Progenitor cell of endocrine pancreas (in vitro differentiated cells): Measurements from ENCODE around the gene BTBD16. TPM values are rescaled to one million over a fixed set of nuclear protein-coding genes. Genes with fewer than 3 reads are reported as not detected.

Experiments
- DNase-seq: peaks from one replicate; pipeline ENCODE4 v3.0.0; 2021; ENCODE audit warnings: low spot score; ENCODE audit not compliant: unreplicated experiment
- H3K27ac Mint-ChIP-seq: 2 replicates; pipeline ENCODE4 v1.8.0; 2021; ENCODE audit warnings: mild to moderate bottlenecking, moderate library complexity, mixed read lengths
- H3K27me3 Mint-ChIP-seq: 2 replicates; pipeline ENCODE4 v1.8.0; 2021; ENCODE audit warnings: mixed read lengths
- H3K36me3 Mint-ChIP-seq: 2 replicates; pipeline ENCODE4 v1.8.0; 2022; ENCODE audit warnings: mixed read lengths; ENCODE audit not compliant: insufficient read depth
- H3K4me1 Mint-ChIP-seq: 2 replicates; pipeline ENCODE4 v1.8.0; 2021; ENCODE audit warnings: low read depth, mixed read lengths
- H3K4me3 Mint-ChIP-seq: 2 replicates; pipeline ENCODE4 v1.8.0; 2021; ENCODE audit warnings: low read depth, mild to moderate bottlenecking, moderate library complexity, mixed read lengths
- H3K9me3 Mint-ChIP-seq: 2 replicates; pipeline ENCODE4 v1.8.0; 2021; ENCODE audit warnings: low read depth, mixed read lengths
- CTCF ChIP-seq: fragments of 200-600 bp; sonication (generic); IDR thresholded peaks from one replicate; pipeline ENCODE4 v1.5.0; 2021; ENCODE audit warnings: antibody characterized with exemption, mild to moderate bottlenecking; ENCODE audit not compliant: unreplicated experiment
- total RNA-seq: library from RNA; stranded (reverse); gene quantifications from 2 replicates; pipeline ENCODE4 v1.2.1, GENCODE V29; 2021

BTBD16 gene
- total RNA-seq, 1 donor from 2014 or later, result not detected

DNA sequence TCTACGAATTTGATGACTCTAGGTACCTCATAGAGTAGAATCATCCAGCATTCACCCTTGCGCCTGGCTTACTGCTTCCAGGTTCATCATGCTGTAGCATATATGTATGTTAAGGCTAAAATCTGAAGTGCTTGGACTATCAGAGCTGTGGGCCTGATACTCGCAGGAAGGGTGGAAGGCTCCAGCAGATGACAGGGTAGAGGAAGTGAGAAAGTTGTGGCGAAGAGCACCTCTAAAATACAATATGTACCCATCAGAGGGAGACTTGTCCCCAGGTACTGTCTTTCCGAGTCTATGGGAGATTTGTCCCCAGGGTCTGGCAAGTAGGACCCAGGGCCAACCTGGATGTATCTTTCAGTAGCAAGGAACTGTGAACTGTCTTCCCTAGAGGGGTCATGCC lies 55.3 kb downstream of the BTBD16 start:
- Mint-ChIP-seq H3K27me3 (no peaks in the 10 kb centered on the region), H3K36me3 (no peaks in the 10 kb centered on the region), H3K4me1 (peaks cover 5% of the 10 kb centered on the region), H3K4me3 (no peak overlapping the region), H3K27ac (no peak overlapping the region), H3K9me3 (no peaks in the 10 kb centered on the region)
- no peak for TF ChIP-seq CTCF
- no peak for DNase-seq

DNA sequence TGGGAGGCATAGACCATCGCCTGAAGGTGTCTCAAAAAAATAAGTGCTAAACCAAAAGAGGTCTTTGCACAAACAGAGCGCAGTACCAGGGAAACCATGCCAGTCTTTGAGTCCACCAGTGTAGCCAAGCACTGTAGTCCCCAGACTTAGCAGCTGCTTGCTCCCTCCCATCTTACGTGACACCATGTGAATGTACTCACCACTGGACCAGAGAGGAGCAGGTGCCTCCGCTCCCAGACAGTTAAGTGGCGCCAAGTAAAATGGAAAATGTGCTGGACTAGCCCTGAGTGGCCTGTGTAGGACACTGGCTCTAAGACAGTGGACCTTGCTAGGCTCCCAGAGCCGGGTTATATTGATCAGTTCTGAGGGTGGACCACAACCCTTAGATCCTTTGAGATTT lies 55.7 kb downstream of the BTBD16 start:
- H3K4me1 Mint-ChIP-seq, result peaks cover 9% of the 10 kb centered on the region
- H3K4me3 Mint-ChIP-seq, result no peak overlapping the region
- DNase-seq, result no peak
- no peaks in the 10 kb centered on the region for H3K36me3 Mint-ChIP-seq
- no peaks in the 10 kb centered on the region for H3K9me3 Mint-ChIP-seq
- H3K27ac Mint-ChIP-seq, result no peak overlapping the region
- no peaks in the 10 kb centered on the region for H3K27me3 Mint-ChIP-seq
- no peak for TF ChIP-seq CTCF

DNA sequence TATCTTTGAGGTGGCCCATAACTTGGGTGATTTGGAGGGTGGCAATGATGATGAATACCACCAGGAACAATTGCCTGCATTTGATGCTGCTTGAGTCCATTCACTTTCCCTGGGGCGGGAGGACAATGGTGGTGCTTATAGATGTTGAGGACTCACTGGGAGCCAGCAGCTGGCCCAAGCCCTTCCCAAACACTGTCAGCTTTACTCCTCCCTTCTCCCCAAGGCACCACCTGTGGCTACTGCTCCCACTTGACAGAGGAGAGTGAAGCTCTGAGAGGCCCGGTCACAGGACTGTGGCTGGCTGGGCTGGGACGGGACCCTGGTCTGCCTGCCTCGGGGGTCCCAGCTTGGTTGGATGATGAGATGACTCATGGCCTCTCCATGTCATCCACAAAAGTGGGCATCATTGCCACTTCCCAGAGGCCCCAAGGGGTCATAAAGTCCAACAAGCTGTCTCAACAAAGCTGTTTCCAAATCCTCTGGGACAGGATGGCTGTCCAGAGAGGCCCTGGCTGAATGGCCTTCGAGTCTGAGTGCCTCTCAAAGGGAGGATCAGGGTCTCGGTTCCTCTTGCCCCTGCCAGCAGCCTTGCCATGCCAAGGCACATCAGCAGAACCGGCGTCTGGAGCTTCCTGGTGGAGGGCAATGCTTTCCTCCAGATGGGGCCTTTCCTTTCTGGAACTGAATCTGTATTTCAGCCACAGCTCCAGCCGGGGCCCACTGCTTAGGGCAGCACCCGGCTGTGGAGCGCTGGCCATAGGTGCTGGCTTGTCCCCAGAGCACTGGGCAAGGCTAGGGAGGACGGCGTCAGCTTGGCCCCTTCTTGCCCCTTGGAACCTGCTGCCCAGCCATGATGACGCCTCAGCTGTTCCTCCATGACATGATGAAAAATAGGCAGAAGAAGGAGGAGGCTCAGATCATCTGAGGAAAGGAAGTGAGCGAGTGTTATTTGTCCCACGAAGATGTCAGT lies 56.4 kb downstream of the BTBD16 start:
- no peak for TF ChIP-seq CTCF
- no peaks in the 10 kb centered on the region for H3K9me3 Mint-ChIP-seq
- no peaks in the 10 kb centered on the region for H3K27me3 Mint-ChIP-seq
- no peak overlapping the region for H3K4me3 Mint-ChIP-seq
- peaks cover 14% of the 10 kb centered on the region for H3K4me1 Mint-ChIP-seq
- no peak overlapping the region for H3K27ac Mint-ChIP-seq
- no peaks in the 10 kb centered on the region for H3K36me3 Mint-ChIP-seq
- no peak for DNase-seq

DNA sequence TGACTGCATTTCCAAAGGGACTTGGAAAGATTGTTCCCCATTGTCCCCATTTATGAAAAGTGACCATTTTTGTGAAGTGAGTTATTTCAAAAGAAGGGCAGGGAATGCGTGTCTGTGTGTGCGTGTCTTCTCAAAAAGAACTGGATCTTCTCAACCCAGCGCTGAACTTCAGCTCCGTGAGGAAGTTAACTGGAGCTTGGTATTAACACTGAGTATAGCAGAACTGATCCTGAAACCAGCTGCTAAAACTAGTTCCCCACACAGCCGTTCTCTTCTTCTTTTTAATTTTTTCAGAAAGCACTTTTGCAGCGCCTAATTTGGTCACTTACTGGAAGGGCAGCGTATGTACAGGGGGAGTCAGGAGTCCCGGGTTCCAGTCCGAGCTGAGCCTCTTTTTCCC lies 57.6 kb downstream of the BTBD16 start:
- Mint-ChIP-seq H3K36me3 (no peaks in the 10 kb centered on the region), H3K27ac (no peak overlapping the region), H3K4me1 (peaks cover 14% of the 10 kb centered on the region), H3K9me3 (no peaks in the 10 kb centered on the region), H3K27me3 (no peaks in the 10 kb centered on the region), H3K4me3 (no peak overlapping the region)
- no peak for TF ChIP-seq CTCF
- DNase-seq, result no peak

DNA sequence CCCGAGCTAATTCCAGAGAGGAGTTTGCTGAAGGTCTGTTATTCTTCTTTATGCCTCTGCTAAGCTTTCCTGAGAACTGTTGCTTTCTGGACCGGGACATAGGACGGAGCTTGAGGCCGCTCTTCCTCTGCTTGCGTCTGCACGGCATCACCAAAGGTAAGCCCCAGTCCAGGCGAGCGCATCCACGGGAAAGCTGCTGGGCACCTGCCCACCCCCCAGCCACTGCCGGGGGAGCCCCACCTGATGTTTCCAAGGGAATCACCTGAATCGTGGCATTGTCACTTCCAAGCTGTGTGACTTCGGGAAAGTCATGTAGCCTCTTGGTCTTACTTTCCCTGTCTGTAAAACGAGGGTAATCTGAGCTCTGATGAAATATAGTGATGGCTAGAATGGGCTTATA lies 58.3 kb downstream of the BTBD16 start:
- Mint-ChIP-seq H3K27ac (no peak overlapping the region), H3K27me3 (no peaks in the 10 kb centered on the region), H3K36me3 (no peaks in the 10 kb centered on the region), H3K9me3 (no peaks in the 10 kb centered on the region), H3K4me1 (peaks cover 14% of the 10 kb centered on the region), H3K4me3 (no peak overlapping the region)
- TF ChIP-seq CTCF, result no peak
- DNase-seq, result no peak
